ENCODE results near the gene SPHK2. TPM values are rescaled to one million over a fixed set of nuclear protein-coding genes. Genes with fewer than 3 reads are reported as not detected.
A peak's percentile ranks its signal among the peaks of the same experiment; 100 is the strongest.
"Not testable (repeated sequence)": the region's sequence is repeated elsewhere in the genome, so short reads cannot be mapped to it uniquely, and the experiment has no call there.

Gene SPHK2
- total RNA-seq, 2 donors from 2014 or later = 36.2 to 48.4 TPM

DNA sequence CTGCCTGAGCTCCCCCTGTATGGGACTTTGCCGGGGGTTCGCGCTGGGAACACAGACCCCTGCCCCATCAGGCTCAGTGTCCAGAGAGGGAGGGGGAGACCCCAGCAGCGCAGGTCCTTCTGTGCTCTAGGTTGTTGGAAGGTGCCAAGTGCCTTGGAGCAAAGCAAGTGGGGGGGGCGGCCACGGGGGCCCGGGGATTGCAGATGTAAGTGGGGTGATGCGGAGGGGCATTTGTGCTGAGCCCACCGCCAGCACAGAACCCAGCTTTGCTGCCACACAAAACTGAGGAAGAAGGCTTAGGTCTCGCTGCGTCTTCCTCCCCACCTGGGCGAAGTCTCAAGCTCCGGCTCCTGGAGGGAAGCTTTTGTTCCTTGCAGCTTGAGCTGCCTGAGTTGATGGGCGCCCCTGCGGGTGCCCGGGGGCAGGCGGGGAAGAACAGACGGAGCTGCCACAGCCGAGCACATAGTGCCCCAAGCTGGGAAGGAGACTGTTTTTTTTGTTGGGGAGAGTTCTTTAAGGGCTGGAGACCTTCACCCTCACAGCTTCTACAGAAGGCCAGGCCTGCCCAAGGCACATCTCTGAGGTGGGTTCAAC, 55.0 kb downstream of the SPHK2 start:
- H3K27ac ChIP-seq = no peak overlapping the region
- intact Hi-C loops (cut with DNase I) = no loop called here
- no peak for DNase-seq
- H3K4me3 ChIP-seq = no peak overlapping the region
- TF ChIP-seq, protein P1, sequence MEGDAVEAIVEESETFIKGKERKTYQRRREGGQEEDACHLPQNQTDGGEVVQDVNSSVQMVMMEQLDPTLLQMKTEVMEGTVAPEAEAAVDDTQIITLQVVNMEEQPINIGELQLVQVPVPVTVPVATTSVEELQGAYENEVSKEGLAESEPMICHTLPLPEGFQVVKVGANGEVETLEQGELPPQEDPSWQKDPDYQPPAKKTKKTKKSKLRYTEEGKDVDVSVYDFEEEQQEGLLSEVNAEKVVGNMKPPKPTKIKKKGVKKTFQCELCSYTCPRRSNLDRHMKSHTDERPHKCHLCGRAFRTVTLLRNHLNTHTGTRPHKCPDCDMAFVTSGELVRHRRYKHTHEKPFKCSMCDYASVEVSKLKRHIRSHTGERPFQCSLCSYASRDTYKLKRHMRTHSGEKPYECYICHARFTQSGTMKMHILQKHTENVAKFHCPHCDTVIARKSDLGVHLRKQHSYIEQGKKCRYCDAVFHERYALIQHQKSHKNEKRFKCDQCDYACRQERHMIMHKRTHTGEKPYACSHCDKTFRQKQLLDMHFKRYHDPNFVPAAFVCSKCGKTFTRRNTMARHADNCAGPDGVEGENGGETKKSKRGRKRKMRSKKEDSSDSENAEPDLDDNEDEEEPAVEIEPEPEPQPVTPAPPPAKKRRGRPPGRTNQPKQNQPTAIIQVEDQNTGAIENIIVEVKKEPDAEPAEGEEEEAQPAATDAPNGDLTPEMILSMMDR (IDR thresholded peaks at IDR 0.05) = no peak
- H3K4me1 ChIP-seq = peaks cover 3% of the 10 kb centered on the region
- no peaks in the 10 kb centered on the region for H3K27me3 ChIP-seq
- no peak overlapping the region for H3K9ac ChIP-seq (ENCODE audit: low read depth in 2 of 2, low read length in 2 of 2)
- no peaks in the 10 kb centered on the region for H3K36me3 ChIP-seq
- no peaks in the 10 kb centered on the region for H3K9me3 ChIP-seq

DNA sequence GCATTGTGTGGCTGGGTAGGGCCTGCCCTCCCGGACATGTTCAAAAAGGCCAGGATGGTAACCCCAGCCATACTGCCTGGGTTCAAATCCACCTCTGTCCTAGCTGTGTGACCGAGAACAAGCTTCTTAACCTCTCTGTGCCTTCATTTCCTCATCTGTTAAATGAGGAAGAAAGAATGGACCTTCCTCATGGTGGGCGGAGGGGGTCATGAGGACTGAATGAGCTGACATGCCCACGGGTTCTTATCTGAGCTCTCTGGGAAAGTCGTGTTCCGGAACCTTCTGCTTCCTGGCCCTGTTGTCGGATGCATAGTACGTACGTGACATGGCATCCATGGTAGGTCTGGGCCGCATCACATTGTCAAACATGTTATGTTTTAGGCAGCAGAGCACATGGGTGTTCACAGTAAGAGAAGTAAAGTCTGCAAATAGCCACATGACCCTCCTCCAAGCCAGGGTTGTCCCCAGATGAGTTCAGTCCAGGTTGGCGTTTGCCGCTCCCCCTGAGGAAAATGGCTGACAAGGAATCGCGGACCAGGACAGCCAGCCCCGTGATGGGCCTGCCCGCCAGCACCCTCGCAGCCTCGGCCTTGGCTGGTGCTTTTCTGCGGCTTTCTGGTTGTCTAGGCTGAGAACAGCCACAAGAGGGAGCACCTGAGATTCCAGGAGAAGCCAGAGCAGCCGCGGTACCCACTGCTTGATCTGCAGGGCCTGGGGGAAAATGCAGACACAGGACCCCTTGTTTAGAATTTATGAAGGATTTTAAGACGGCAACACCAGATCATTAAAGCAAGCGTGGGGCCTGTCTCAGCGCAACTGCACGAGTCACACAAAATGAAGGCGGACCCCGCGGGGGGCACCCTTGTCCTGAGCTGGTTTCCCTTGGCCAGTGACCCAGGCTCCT, 55.9 kb downstream of the SPHK2 start:
- peak overlapping the region in 1 of 2 donors; percentile 35 for H3K9ac ChIP-seq (ENCODE audit: low read depth in 2 of 2, low read length in 2 of 2)
- peaks cover 3% of the 10 kb centered on the region for H3K4me1 ChIP-seq
- TF ChIP-seq, protein P1 (IDR thresholded peaks at IDR 0.05) = peak; percentile 84
- H3K9me3 ChIP-seq = no peaks in the 10 kb centered on the region
- no peak overlapping the region for H3K27ac ChIP-seq
- intact Hi-C loops (cut with DNase I) = loop anchor here (5.0 kb wide), 1 partner anchor 62 kb away; no protein-coding TSS in a partner anchor
- no peaks in the 10 kb centered on the region for H3K36me3 ChIP-seq
- no peaks in the 10 kb centered on the region for H3K27me3 ChIP-seq
- peak; percentile 87 for DNase-seq
- H3K4me3 ChIP-seq = no peak overlapping the region

DNA sequence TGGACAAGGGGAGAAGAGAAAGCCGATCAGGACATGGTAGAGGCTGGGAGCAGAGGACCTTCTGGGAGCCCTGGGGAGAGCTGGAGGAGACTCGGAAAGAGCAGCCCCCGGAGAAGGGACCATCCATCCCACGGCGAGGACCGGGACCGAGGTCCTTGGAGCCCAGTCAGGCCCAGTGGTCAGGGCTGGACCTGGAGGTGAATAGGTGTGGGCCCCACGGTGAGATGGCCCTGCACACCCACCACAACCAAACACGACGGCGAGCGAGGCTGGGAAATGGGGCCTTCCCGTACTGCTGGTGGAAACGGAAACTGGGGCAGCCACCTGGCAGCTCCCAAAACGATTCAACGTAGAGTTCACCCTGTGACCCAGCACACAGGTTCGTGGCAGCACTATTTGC, 57.2 kb downstream of the SPHK2 start:
- no peak for DNase-seq
- no peaks in the 10 kb centered on the region for H3K36me3 ChIP-seq
- TF ChIP-seq, protein P1 (IDR thresholded peaks at IDR 0.05) = no peak

DNA sequence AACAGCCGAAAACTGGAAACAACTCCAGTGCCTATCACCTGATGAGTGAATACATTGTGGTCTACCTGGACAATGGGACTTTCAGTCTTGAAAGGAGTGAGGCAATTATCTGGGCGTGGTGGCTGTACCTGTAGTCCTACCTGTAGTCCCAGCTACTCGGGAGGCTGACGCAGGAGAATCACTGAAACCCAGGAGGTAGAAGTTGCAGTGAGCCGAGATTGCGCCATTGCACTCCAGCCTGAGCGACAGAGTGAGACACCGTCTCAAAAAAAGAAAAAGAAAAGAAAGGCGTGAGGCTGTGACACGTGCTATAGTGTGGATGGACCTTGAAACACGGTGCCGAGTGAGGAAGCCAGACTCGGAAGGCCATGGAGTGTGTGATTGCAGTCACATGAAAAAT, 57.6 kb downstream of the SPHK2 start:
- H3K9me3 ChIP-seq = no peaks in the 10 kb centered on the region
- intact Hi-C loops (cut with DNase I) = loop anchor here (5.0 kb wide), 1 partner anchor 60 kb away; no protein-coding TSS in a partner anchor
- TF ChIP-seq, protein P1 (IDR thresholded peaks at IDR 0.05) = no peak
- peak overlapping the region in 1 of 2 donors; percentile 40 for H3K9ac ChIP-seq (ENCODE audit: low read depth in 2 of 2, low read length in 2 of 2)
- H3K27me3 ChIP-seq = no peaks in the 10 kb centered on the region
- H3K27ac ChIP-seq = peak overlapping the region; percentile 62
- H3K36me3 ChIP-seq = no peaks in the 10 kb centered on the region
- H3K4me1 ChIP-seq = peaks cover 3% of the 10 kb centered on the region
- DNase-seq = peak; percentile 60
- no peak overlapping the region for H3K4me3 ChIP-seq

More for the DNA sequence above, 57.2 kb downstream of the SPHK2 start:
- H3K4me3 ChIP-seq = no peak overlapping the region
- intact Hi-C loops (cut with DNase I) = loop anchor here (5.0 kb wide), 1 partner anchor 61 kb away; no protein-coding TSS in a partner anchor
- no peaks in the 10 kb centered on the region for H3K9me3 ChIP-seq
- peaks cover 3% of the 10 kb centered on the region for H3K4me1 ChIP-seq
- H3K27me3 ChIP-seq = no peaks in the 10 kb centered on the region
- H3K27ac ChIP-seq = peak overlapping the region; percentile 62
- H3K9ac ChIP-seq (ENCODE audit: low read depth in 2 of 2, low read length in 2 of 2) = peak overlapping the region in 1 of 2 donors; percentile 40

DNA sequence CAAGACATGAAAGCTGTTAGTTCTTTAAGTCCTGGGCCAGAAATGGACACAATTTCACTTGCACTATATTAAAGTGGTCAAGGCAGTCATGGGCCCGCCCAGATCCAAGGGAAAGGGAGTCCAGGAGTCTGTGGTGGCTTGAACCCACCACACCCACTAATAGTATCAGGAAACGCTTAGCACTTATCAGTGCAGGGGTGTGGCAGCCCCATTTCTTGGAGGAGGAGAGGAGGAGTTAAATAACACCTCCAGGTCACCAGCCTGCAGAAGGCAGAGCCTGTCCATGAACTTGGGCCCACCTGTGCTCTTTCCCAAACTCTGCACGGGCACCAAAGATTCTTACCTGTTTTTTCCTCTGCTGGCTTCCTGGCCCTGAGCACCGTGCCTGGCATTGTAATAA, 58.9 kb downstream of the SPHK2 start:
- H3K4me1 ChIP-seq = peaks cover 3% of the 10 kb centered on the region
- peak overlapping the region; percentile 62 for H3K27ac ChIP-seq
- H3K27me3 ChIP-seq = no peaks in the 10 kb centered on the region
- intact Hi-C loops (cut with DNase I) = loop anchor here (5.0 kb wide), 1 partner anchor 59 kb away; no protein-coding TSS in a partner anchor
- no peaks in the 10 kb centered on the region for H3K36me3 ChIP-seq
- H3K9me3 ChIP-seq = no peaks in the 10 kb centered on the region
- DNase-seq = peak; percentile 73
- no peak overlapping the region for H3K4me3 ChIP-seq
- H3K9ac ChIP-seq (ENCODE audit: low read depth in 2 of 2, low read length in 2 of 2) = no peak overlapping the region
- TF ChIP-seq, protein P1 (IDR thresholded peaks at IDR 0.05) = no peak

DNA sequence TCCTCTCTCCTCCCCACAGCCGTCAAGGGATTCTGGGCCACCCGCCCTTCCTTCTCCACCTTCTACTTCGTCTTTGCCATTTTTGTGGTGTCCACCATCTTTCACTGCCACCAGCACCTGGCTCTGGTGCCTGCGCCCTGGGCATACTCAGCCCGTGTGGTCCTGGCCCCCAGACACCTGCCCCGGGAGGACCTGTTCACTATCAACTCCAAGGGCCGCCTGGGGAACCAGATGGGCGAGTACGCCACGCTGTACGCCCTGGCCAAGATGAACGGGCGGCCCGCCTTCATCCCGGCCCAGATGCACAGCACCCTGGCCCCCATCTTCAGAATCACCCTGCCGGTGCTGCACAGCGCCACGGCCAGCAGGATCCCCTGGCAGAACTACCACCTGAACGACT, 60.7 kb downstream of the SPHK2 start:
- intact Hi-C loops (cut with DNase I); H3K9me3 ChIP-seq; H3K4me3 ChIP-seq; H3K36me3 ChIP-seq; H3K27me3 ChIP-seq; H3K27ac ChIP-seq; DNase-seq; H3K9ac ChIP-seq (ENCODE audit: low read depth in 2 of 2, low read length in 2 of 2): not testable (repeated sequence)
- peaks cover 10% of the 10 kb centered on the region for H3K4me1 ChIP-seq
